Stomach (tissue), 9 donors: ENCODE measurements around the gene CSGALNACT2. TPM values are rescaled to one million over a fixed set of nuclear protein-coding genes. Genes with fewer than 3 reads are reported as not detected.

Source experiments
- DNase-seq, 2 donors: peaks; one replicate each; pipeline versions ENCODE4 v3.0.0 to v3.0.0-alpha.2; 2013 to 2019
- H3K27ac ChIP-seq, 5 donors: fragments of 200-600 bp in 4 of 5; sonication (generic) in 4 of 5; one replicate each; pipeline ENCODE4 v1.5.1; 2013 to 2019; ENCODE audit warnings: mild to moderate bottlenecking in 1 of 5, moderate library complexity in 1 of 5
- H3K27me3 ChIP-seq, 3 donors: fragments of 200-600 bp; sonication (generic); one replicate each; pipeline ENCODE4 v1.5.1; 2017 to 2019; ENCODE audit warnings: mixed run types in 1 of 3
- H3K36me3 ChIP-seq, 4 donors: fragments of 200-600 bp; sonication (generic); 1 replicate in 3 of 4; 2 replicates in 1 of 4; pipeline ENCODE4 v1.5.1; 2016 to 2019
- H3K4me1 ChIP-seq, 4 donors: fragments of 200-600 bp; sonication (generic); one replicate each; pipeline ENCODE4 v1.5.1; 2016 to 2019
- H3K4me3 ChIP-seq, 4 donors: fragments of 200-600 bp; sonication (generic) in 3 of 4; one replicate each; pipeline ENCODE4 v1.5.1; 2016 to 2019; ENCODE audit warnings: mild to moderate bottlenecking in 1 of 4
- H3K9me3 ChIP-seq, 4 donors: fragments of 200-600 bp; sonication (generic); one replicate each; pipeline ENCODE4 v1.5.1; 2016 to 2019
- CTCF ChIP-seq, 7 experiments: fragments of 450-650 bp in 4 of 7; fragments of 200-600 bp in 3 of 7; sonication (generic) in 3 of 7; IDR thresholded peaks; one replicate each; pipeline ENCODE4 v1.5.1; 2016 to 2019; ENCODE audit warnings: antibody characterized with exemption in 7 of 7, control low read depth in 2 of 7, mild to moderate bottlenecking in 1 of 7
- EP300 ChIP-seq: sonication (generic); formaldehyde crosslinking; IDR thresholded peaks from one replicate; pipeline ENCODE4 v1.6.1; 2017; ENCODE audit warnings: antibody characterized with exemption
- POLR2A ChIP-seq, 4 donors: fragments of 450-650 bp; IDR thresholded peaks; one replicate each; pipeline ENCODE4 v1.6.1; 2016; ENCODE audit warnings: antibody characterized with exemption in 4 of 4, control low read depth in 2 of 4, mild to moderate bottlenecking in 1 of 4, moderate library complexity in 1 of 4
- POLR2AphosphoS5 ChIP-seq, 3 donors: sonication (generic); formaldehyde crosslinking; IDR thresholded peaks; one replicate each; pipeline ENCODE4 v1.6.1; 2016; ENCODE audit warnings: antibody characterized with exemption in 3 of 3
- WGBS, 5 donors: extraction: QIAGEN DNeasy Blood & Tissue Kit in 3 of 5; methylation state at CpG; one replicate each; pipeline versions ENCODE4 v1.1.5 to v1.1.7; 2013 to 2018; 5-methylcytosine and 5-hydroxymethylcytosine counted together
- intact Hi-C: fragments of 100-400 bp; cut with DNase I; formaldehyde crosslinking; loops from one replicate; pipeline ENCODE4 v1.15.1; 2023; ENCODE audit warnings: low total_unique reads
- polyA plus RNA-seq, 3 donors: library from polyadenylated mRNA; stranded (reverse); fragments of 200-250 nt; gene quantifications; one replicate each; pipeline ENCODE4 v1.2.3, GENCODE V29; 2013
- total RNA-seq, 5 donors: library from RNA; depleted of rRNA; stranded (reverse); fragments of >200 nt; gene quantifications; one replicate each; pipeline versions ENCODE4 v1.1.0 to v1.2.3, GENCODE V29; 2014 to 2016
- donor health status: healthy with polysubstance abuse.
- donor health status: Bipolar disorder and iron deficiency.
- donor health status: healthy.

The CSGALNACT2 gene
- total and polyA plus RNA-seq, 8 donors: 2.0 to 30.1 (median 7.8) TPM

- no peak overlapping the region for H3K4me3 ChIP-seq
- DNase-seq: no peak
- no peaks in the 10 kb centered on the region for H3K9me3 ChIP-seq
- intact Hi-C loops: no loop called here
- no peaks in the 10 kb centered on the region for H3K4me1 ChIP-seq
- TF ChIP-seq POLR2AphosphoS5 (IDR thresholded peaks at IDR 0.05) (no peak), POLR2A (IDR thresholded peaks at IDR 0.05) (no peak), CTCF (IDR thresholded peaks at IDR 0.05) (no peak), EP300 (no peak)
- H3K27ac ChIP-seq: no peak overlapping the region
- 78 to 93% (median 83%) methylated on average over 4 of the region's 4 CpGs for WGBS, 5 donors
- no peaks in the 10 kb centered on the region for H3K36me3 ChIP-seq
- H3K27me3 ChIP-seq: peaks cover 0 to 52% (median 1%) of the 10 kb centered on the region in 3 donors
These were observed 84.0 kb downstream of the CSGALNACT2 start for GRCh38 chr10:43222210-43222720.

- Histone ChIP-seq H3K27ac (no peak overlapping the region), H3K4me3 (no peak overlapping the region), H3K27me3 (peaks cover 0 to 52% (median 7%) of the 10 kb centered on the region in 3 donors), H3K9me3 (no peaks in the 10 kb centered on the region), H3K36me3 (no peaks in the 10 kb centered on the region), H3K4me1 (peaks cover 0 to under 1% (median 0%) of the 10 kb centered on the region in 4 donors)
- intact Hi-C loops: no loop called here
- DNase-seq: no peak
- WGBS, 5 donors: 27 to 64% (median 61%) methylated on average over 1 of the region's 1 CpG
- no peak for TF ChIP-seq POLR2AphosphoS5 (IDR thresholded peaks at IDR 0.05)
- TF ChIP-seq POLR2A (IDR thresholded peaks at IDR 0.05): no peak
- no peak for TF ChIP-seq EP300
- no peak for TF ChIP-seq CTCF (IDR thresholded peaks at IDR 0.05)
These were observed 84.8 kb downstream of the CSGALNACT2 start for GRCh38 chr10:43223056-43223455.

GRCh38 chr10:43224321-43224720 lies 86.1 kb downstream of the CSGALNACT2 start:
- TF ChIP-seq POLR2AphosphoS5 (IDR thresholded peaks at IDR 0.05): no peak
- no peak for TF ChIP-seq POLR2A (IDR thresholded peaks at IDR 0.05)
- TF ChIP-seq EP300: no peak
- TF ChIP-seq CTCF (IDR thresholded peaks at IDR 0.05): no peak
- 67 to 90% (median 71%) methylated on average over 1 of the region's 1 CpG for WGBS, 5 donors
- H3K27ac ChIP-seq: no peak overlapping the region
- H3K4me3 ChIP-seq: no peak overlapping the region
- intact Hi-C loops: no loop called here
- H3K36me3 ChIP-seq: no peaks in the 10 kb centered on the region
- no peak for DNase-seq
- H3K9me3 ChIP-seq: no peaks in the 10 kb centered on the region
- peaks cover 5 to 13% (median 8%) of the 10 kb centered on the region in 4 donors for H3K4me1 ChIP-seq
- H3K27me3 ChIP-seq: peaks cover 6 to 53% (median 20%) of the 10 kb centered on the region in 3 donors

GRCh38 chr10:43225004-43225786 lies 87.0 kb downstream of the CSGALNACT2 start:
- peaks cover 10 to 22% (median 17%) of the 10 kb centered on the region in 4 donors for H3K4me1 ChIP-seq
- H3K9me3 ChIP-seq: no peaks in the 10 kb centered on the region
- peaks cover 15 to 53% (median 29%) of the 10 kb centered on the region in 3 donors for H3K27me3 ChIP-seq
- H3K36me3 ChIP-seq: no peaks in the 10 kb centered on the region
- no peak for TF ChIP-seq CTCF (IDR thresholded peaks at IDR 0.05)
- H3K4me3 ChIP-seq: no peak overlapping the region
- intact Hi-C loops: no loop called here
- DNase-seq: no peak
- WGBS, 5 donors: 76 to 86% (median 78%) methylated on average over 4 to 5 of the region's 5 CpGs
- no peak overlapping the region for H3K27ac ChIP-seq
